WERI-Rb-1 (cell line): ENCODE measurements around the gene ZP3.
"Not testable (repeated sequence)": the region's sequence is repeated elsewhere in the genome, so short reads cannot be mapped to it uniquely, and the experiment has no call there.

Experiments used
- DNase-seq: peaks from one replicate; pipeline ENCODE4 v3.0.0-alpha.2; 2020
- H3K27ac ChIP-seq: fragments of 250-450 bp; sonication (Bioruptor Pico); 2 replicates; pipeline ENCODE4 v1.5.1; 2020; ENCODE audit warnings: mild to moderate bottlenecking, moderate library complexity
- H3K27me3 ChIP-seq: fragments of 250-450 bp; sonication (Bioruptor Pico); 2 replicates; pipeline ENCODE4 v1.5.1; 2021; ENCODE audit warnings: mild to moderate bottlenecking, low read depth, moderate library complexity; ENCODE audit not compliant: insufficient read depth, severe bottlenecking
- H3K36me3 ChIP-seq: fragments of 250-450 bp; sonication (Bioruptor Pico); 2 replicates; pipeline ENCODE4 v1.5.1; 2020; ENCODE audit warnings: mild to moderate bottlenecking, moderate library complexity
- H3K4me3 ChIP-seq: 2 replicates; pipeline ENCODE4 v1.5.1; 2011; ENCODE audit warnings: low read depth, mild to moderate bottlenecking, control low read depth, low read length
- H3K9me3 ChIP-seq: fragments of 250-450 bp; sonication (Bioruptor Pico); 2 replicates; pipeline ENCODE4 v1.5.1; 2021; ENCODE audit warnings: mild to moderate bottlenecking, moderate library complexity; ENCODE audit not compliant: severe bottlenecking
- TF ChIP-seq, protein P1 (sequence below): IDR thresholded peaks from 2 replicates; pipeline ENCODE4 v1.5.1; 2011; ENCODE audit warnings: low read depth, mild to moderate bottlenecking, control low read depth, inconsistent platforms, low read length

The ZP3 gene

DNA sequence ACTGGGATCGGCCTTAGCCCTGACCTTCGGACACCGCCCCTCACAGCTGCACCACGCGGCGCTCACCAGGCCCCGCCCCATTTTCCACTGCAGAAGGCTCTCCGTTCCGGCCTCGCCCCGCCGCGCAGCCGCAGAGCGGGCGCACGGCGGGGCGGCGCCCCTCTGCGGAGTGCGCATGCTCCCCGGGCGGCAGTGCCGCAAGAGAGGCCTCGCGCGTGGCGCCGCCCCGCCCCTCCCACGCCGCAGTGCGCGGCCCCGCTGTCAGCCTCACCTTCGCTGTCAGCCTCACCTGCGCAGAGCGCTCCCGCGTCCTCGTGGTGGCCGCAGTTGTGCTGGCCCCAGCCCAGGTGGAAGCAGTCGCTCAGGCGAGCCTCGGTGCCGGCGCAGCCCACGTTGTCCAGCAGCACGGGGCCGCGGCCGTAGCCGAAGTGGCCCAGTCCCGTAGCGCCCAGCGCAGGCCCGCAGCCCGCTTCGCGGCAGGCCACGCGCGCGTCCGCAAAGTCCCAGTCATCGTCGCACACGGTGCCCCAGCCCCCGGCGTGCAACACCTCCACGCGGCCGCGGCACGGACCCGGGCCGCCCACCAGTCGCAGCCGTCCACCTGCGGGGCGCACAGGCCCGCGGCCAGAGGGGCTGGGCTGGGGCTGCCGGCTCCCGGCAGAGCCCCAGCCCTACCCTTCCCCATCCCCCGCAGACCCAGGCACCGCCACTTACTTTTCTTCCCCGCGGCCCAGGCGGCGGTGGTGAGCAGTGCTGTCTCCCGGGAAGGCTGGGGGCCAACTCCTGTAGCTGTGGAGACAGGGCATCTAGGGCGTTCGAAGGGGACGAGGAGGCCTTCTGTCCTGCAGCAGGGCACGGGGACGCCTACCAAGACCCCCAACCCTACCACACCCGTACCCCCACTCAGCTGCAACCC is 31.4 kb upstream of the ZP3 start:
- H3K27ac ChIP-seq: peak overlapping the region; percentile 84
- H3K36me3 ChIP-seq: no peaks in the 10 kb centered on the region; the same call in 1 of the 2 replicates
- TF ChIP-seq, protein P1, sequence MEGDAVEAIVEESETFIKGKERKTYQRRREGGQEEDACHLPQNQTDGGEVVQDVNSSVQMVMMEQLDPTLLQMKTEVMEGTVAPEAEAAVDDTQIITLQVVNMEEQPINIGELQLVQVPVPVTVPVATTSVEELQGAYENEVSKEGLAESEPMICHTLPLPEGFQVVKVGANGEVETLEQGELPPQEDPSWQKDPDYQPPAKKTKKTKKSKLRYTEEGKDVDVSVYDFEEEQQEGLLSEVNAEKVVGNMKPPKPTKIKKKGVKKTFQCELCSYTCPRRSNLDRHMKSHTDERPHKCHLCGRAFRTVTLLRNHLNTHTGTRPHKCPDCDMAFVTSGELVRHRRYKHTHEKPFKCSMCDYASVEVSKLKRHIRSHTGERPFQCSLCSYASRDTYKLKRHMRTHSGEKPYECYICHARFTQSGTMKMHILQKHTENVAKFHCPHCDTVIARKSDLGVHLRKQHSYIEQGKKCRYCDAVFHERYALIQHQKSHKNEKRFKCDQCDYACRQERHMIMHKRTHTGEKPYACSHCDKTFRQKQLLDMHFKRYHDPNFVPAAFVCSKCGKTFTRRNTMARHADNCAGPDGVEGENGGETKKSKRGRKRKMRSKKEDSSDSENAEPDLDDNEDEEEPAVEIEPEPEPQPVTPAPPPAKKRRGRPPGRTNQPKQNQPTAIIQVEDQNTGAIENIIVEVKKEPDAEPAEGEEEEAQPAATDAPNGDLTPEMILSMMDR: no peak
- H3K9me3 ChIP-seq: no peaks in the 10 kb centered on the region
- peak; percentile 95 for DNase-seq
- H3K4me3 ChIP-seq: peak overlapping the region; percentile 64
- no peaks in the 10 kb centered on the region for H3K27me3 ChIP-seq

- Histone ChIP-seq H3K36me3 (no peaks in the 10 kb centered on the region), H3K9me3 (no peaks in the 10 kb centered on the region), H3K4me3 (no peak overlapping the region), H3K27ac (peak overlapping the region; percentile 50), H3K27me3 (no peaks in the 10 kb centered on the region)
- TF ChIP-seq, protein P1: no peak
- DNase-seq: no peak
These were observed 29.8 kb upstream of the ZP3 start for GRCh38 chr7:76394957-76395356.

- H3K27ac ChIP-seq: peak overlapping the region; percentile 50
- not testable (repeated sequence) for H3K36me3 ChIP-seq, DNase-seq, H3K27me3 ChIP-seq, H3K4me3 ChIP-seq, H3K9me3 ChIP-seq
These were observed 29.2 kb upstream of the ZP3 start for GRCh38 chr7:76395605-76395964.

- no peaks in the 10 kb centered on the region for H3K9me3 ChIP-seq
- DNase-seq: no peak
- peak overlapping the region; percentile 50; the same call in 1 of the 2 replicates for H3K27ac ChIP-seq
- H3K27me3 ChIP-seq: no peaks in the 10 kb centered on the region
- H3K4me3 ChIP-seq: no peak overlapping the region
- TF ChIP-seq, protein P1: no peak
- H3K36me3 ChIP-seq: no peaks in the 10 kb centered on the region
These were observed 28.6 kb upstream of the ZP3 start for GRCh38 chr7:76395965-76396726.

DNA sequence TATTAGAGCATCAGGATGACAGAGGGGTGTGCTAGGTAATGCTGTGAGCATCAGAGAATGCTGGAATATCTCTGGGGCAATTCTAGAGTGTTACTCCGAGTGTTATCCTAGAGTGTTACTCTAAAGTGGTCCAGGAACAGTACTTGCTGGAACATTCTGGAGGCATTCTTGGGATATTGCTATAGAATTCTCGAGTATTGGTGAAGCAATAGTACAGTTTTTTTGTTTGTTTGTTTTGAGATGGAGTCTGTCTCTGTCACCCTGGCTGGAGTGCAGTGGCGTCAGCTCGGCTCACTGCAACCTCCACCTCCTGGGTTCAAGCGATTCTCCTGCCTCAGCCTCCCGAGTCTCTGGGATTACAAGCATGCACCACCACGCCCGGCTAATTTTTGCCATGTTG is 27.9 kb upstream of the ZP3 start:
- H3K4me3 ChIP-seq: no peak overlapping the region
- H3K9me3 ChIP-seq: no peaks in the 10 kb centered on the region
- no peak for DNase-seq
- no peak overlapping the region for H3K27ac ChIP-seq
- TF ChIP-seq, protein P1: no peak
- no peaks in the 10 kb centered on the region for H3K27me3 ChIP-seq
- no peaks in the 10 kb centered on the region for H3K36me3 ChIP-seq

- Histone ChIP-seq H3K36me3 (no peaks in the 10 kb centered on the region), H3K4me3 (no peak overlapping the region), H3K27me3 (no peaks in the 10 kb centered on the region), H3K9me3 (no peaks in the 10 kb centered on the region), H3K27ac (no peak overlapping the region)
- DNase-seq: no peak
- TF ChIP-seq, protein P1: no peak
These were observed 27.2 kb upstream of the ZP3 start for GRCh38 chr7:76397409-76398183.
